ENCODE measurements around the gene PCDH9. TPM values are rescaled to one million over a fixed set of nuclear protein-coding genes. Genes with fewer than 3 reads are reported as not detected.

Gene PCDH9
- total RNA-seq, 1 donor from 2014 or later, result 0.75 TPM

DNA sequence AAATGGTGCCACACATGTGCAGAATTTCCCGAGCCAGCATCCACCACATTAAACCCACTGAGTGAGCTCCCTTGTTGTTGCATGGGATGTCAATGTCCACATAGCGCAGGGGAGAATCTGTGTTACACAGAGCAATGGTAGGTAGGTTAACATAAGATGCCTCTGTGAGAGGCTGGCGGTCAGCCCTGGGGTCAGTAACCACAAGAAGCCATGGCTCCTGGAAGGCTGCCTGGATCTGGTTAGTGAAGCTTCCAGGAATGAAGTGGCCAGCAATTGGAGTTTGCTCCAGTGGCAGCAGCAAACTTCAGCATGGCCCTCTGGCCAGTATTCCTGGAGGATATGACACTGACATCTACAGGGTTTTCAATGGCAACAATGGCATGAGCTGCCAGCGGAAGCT, 37.0 kb upstream of the PCDH9 start:
- H3K36me3 ChIP-seq (ENCODE audit: control insufficient read depth, insufficient read depth, low read length), result no peaks in the 10 kb centered on the region
- no peaks in the 10 kb centered on the region for H3K27me3 ChIP-seq (ENCODE audit: control insufficient read depth, insufficient read depth, low read length)
- TF ChIP-seq, protein P1, sequence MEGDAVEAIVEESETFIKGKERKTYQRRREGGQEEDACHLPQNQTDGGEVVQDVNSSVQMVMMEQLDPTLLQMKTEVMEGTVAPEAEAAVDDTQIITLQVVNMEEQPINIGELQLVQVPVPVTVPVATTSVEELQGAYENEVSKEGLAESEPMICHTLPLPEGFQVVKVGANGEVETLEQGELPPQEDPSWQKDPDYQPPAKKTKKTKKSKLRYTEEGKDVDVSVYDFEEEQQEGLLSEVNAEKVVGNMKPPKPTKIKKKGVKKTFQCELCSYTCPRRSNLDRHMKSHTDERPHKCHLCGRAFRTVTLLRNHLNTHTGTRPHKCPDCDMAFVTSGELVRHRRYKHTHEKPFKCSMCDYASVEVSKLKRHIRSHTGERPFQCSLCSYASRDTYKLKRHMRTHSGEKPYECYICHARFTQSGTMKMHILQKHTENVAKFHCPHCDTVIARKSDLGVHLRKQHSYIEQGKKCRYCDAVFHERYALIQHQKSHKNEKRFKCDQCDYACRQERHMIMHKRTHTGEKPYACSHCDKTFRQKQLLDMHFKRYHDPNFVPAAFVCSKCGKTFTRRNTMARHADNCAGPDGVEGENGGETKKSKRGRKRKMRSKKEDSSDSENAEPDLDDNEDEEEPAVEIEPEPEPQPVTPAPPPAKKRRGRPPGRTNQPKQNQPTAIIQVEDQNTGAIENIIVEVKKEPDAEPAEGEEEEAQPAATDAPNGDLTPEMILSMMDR (IDR thresholded peaks at IDR 0.05; ENCODE audit: insufficient read depth, low read length, poor library complexity, severe bottlenecking), result no peak
- no peak for DNase-seq (ENCODE audit: low read depth)
- H3K4me3 ChIP-seq (ENCODE audit: low read depth, low read length), result no peak overlapping the region

DNA sequence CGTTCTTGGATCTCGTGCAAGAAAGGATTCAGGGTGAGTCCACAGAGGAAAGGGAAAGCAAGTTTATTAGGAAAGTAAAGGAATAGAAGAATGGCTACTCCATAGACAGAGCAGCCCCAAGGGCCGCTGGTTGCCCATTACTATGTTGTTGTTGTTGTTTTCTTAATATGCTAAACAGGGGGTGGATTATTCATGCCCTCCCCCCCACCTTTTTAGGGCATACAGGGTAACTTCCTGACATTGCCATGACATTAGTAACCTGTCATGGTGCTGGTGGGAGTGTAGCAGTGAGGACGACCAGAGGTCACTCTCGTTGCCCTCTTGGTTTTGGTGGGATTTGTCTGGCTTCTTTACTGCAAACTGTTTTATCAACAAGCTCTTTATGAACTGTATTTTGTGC, 29.1 kb upstream of the PCDH9 start:
- Histone ChIP-seq H3K27me3 (ENCODE audit: control insufficient read depth, insufficient read depth, low read length) (no peaks in the 10 kb centered on the region), H3K36me3 (ENCODE audit: control insufficient read depth, insufficient read depth, low read length) (no peaks in the 10 kb centered on the region), H3K4me3 (ENCODE audit: low read depth, low read length) (no peak overlapping the region)
- TF ChIP-seq, protein P1 (IDR thresholded peaks at IDR 0.05; ENCODE audit: insufficient read depth, low read length, poor library complexity, severe bottlenecking), result no peak
- DNase-seq (ENCODE audit: low read depth), result no peak

DNA sequence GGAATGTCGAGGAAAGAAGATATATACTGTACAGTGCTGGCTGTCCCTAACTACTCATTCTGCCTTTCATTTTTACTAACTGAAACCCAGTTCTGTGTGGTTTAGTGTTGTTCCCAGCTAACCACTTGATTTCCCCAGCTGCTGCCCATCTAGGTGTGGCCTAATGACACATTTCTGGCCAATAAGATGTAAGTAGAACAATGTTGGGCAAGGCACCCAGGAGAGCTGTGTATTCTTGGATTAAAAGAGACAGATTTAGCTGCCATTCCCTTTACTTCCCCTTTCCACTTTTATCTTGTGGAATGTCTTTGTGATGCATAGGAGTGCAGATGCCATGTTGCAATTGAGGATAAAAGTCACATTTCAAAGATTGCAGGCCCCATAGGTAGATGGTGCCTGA, 28.3 kb upstream of the PCDH9 start:
- no peak overlapping the region for H3K4me3 ChIP-seq (ENCODE audit: low read depth, low read length)
- H3K36me3 ChIP-seq (ENCODE audit: control insufficient read depth, insufficient read depth, low read length), result no peaks in the 10 kb centered on the region
- no peak for DNase-seq (ENCODE audit: low read depth)
- TF ChIP-seq, protein P1 (IDR thresholded peaks at IDR 0.05; ENCODE audit: insufficient read depth, low read length, poor library complexity, severe bottlenecking), result no peak
- no peaks in the 10 kb centered on the region for H3K27me3 ChIP-seq (ENCODE audit: control insufficient read depth, insufficient read depth, low read length)

DNA sequence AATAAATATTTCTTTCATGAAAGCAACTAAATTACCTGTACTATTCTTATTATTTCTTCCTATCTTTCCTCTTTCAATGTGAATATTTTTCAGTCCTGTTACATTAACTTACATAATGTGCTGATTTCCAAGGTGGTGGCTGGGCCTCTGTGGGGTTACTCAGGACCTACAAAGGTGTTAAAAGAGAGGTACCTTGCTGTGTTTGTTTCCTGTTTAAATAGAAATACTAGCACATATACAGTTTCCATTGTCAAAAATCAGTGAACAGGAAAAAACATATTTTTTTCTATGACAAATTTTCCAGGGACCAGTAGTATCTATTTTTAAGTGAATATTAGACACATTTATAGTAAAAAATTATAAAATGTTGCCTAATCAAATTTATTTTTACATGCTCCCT, 8.7 kb upstream of the PCDH9 start:
- TF ChIP-seq, protein P1 (IDR thresholded peaks at IDR 0.05; ENCODE audit: insufficient read depth, low read length, poor library complexity, severe bottlenecking), result no peak
- DNase-seq (ENCODE audit: low read depth), result no peak
- Histone ChIP-seq H3K4me3 (ENCODE audit: low read depth, low read length) (no peak overlapping the region), H3K36me3 (ENCODE audit: control insufficient read depth, insufficient read depth, low read length) (no peaks in the 10 kb centered on the region), H3K27me3 (ENCODE audit: control insufficient read depth, insufficient read depth, low read length) (no peaks in the 10 kb centered on the region)

DNA sequence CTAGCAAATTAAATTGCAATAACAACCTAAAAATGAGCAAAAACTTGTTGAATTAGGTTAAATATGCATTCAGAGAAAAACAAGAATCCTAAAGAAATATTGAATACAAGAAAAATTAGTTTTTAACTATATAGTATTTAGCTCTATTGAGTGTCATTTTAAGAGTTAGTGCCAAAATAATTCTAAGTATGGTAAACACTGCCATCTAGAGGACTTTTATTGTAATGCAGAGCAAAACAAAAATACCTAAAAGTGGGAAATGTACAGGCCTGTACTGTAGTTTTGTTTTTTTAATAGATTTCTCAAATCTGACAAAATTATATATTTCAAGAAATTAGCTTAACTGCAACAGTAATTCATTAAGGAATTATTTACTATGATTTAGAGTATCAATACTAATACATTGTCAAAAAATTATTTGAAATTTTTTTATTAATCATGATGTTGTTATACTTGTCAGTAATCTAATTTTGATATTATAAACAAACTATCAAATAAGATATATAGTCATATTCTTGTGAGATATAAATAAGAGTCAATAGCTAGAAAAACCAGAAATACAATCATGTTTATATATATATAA, 8.2 kb upstream of the PCDH9 start:
- Histone ChIP-seq H3K4me3 (ENCODE audit: low read depth, low read length) (no peak overlapping the region), H3K27me3 (ENCODE audit: control insufficient read depth, insufficient read depth, low read length) (no peaks in the 10 kb centered on the region), H3K36me3 (ENCODE audit: control insufficient read depth, insufficient read depth, low read length) (no peaks in the 10 kb centered on the region)
- TF ChIP-seq, protein P1 (IDR thresholded peaks at IDR 0.05; ENCODE audit: insufficient read depth, low read length, poor library complexity, severe bottlenecking), result peak; percentile 28
- DNase-seq (ENCODE audit: low read depth), result no peak

DNA sequence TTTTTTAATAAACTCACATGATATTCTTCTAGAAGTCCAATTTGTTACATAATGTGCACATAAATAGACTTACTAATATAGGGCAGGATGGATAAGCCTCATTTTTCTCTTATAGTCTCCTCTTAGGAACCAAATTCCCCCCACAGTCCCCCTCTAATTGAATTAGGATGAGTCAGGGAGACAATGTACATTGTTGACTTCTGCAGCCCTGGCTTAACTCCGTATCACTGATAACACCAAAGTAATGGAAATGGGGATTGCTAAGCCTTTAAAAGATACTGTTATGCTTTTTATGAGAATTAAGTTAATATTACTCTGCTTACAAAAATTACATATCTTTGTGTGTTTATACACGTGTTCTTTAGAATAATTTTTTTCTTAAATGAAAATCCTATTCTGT, 5.1 kb upstream of the PCDH9 start:
- Histone ChIP-seq H3K36me3 (ENCODE audit: control insufficient read depth, insufficient read depth, low read length) (no peaks in the 10 kb centered on the region), H3K4me3 (ENCODE audit: low read depth, low read length) (no peak overlapping the region), H3K27me3 (ENCODE audit: control insufficient read depth, insufficient read depth, low read length) (no peaks in the 10 kb centered on the region)
- no peak for DNase-seq (ENCODE audit: low read depth)
- TF ChIP-seq, protein P1 (IDR thresholded peaks at IDR 0.05; ENCODE audit: insufficient read depth, low read length, poor library complexity, severe bottlenecking), result no peak

Data from kidney epithelial cell (primary cell).